Gastrocnemius medialis (tissue), 4 donors: Measurements from ENCODE around the gene ZBTB16. TPM values are rescaled to one million over a fixed set of nuclear protein-coding genes. Genes with fewer than 3 reads are reported as not detected.

Source experiments
- ATAC-seq, 2 donors: fragments of 150-250 bp; one replicate each; pipeline ENCODE4 v1.9.1; 2016
- DNase-seq, 2 donors: peaks; one replicate each; pipeline ENCODE4 v3.0.0-alpha.2; 2019
- H3K27ac ChIP-seq, 4 donors: fragments of 200-600 bp; sonication (generic); 1 replicate in 1 of 4; 2 replicates in 3 of 4; pipeline ENCODE4 v1.5.1; 2016 to 2018; ENCODE audit warnings: mild to moderate bottlenecking in 2 of 4, moderate library complexity in 1 of 4
- H3K27me3 ChIP-seq, 3 donors: fragments of 200-600 bp; sonication (generic) in 2 of 3; 1 replicate in 1 of 3; 2 replicates in 2 of 3; pipeline versions ENCODE4 v1.5.1 to v1.6.0; 2016 to 2019; ENCODE audit warnings: mild to moderate bottlenecking in 1 of 3, moderate library complexity in 1 of 3
- H3K36me3 ChIP-seq, 2 donors: fragments of 200-600 bp; sonication (generic) in 1 of 2; one replicate each; pipeline ENCODE4 v1.5.1; 2017 to 2018
- H3K4me1 ChIP-seq, 2 donors: fragments of 200-600 bp; sonication (generic) in 1 of 2; one replicate each; pipeline ENCODE4 v1.5.1; 2016 to 2017; ENCODE audit warnings: mild to moderate bottlenecking in 2 of 2
- H3K4me3 ChIP-seq, 4 donors: fragments of 200-600 bp; sonication (generic) in 3 of 4; 1 replicate in 1 of 4; 2 replicates in 3 of 4; pipeline ENCODE4 v1.5.1; 2016 to 2019; ENCODE audit warnings: mild to moderate bottlenecking in 2 of 4
- H3K9me3 ChIP-seq, 3 donors: fragments of 200-600 bp; sonication (generic) in 2 of 3; 1 replicate in 1 of 3; 2 replicates in 2 of 3; pipeline ENCODE4 v1.5.1; 2016 to 2019
- POLR2A ChIP-seq, 2 donors: fragments of 450-650 bp; IDR thresholded peaks; one replicate each; pipeline ENCODE4 v1.6.1; 2017; ENCODE audit warnings: antibody characterized with exemption in 2 of 2, mild to moderate bottlenecking in 2 of 2, moderate library complexity in 2 of 2
- in situ Hi-C, 4 donors: fragments of 200-750 bp; cut with MboI; loops; one replicate each; pipeline versions ENCODE4 v1.15.0 to v1.8.0; 2017; ENCODE audit warnings: low sequenced_read_pairs in 4 of 4
- intact Hi-C: fragments of 100-400 bp; cut with DNase I; formaldehyde crosslinking; loops from one replicate; pipeline ENCODE4 v1.15.1; 2023; ENCODE audit warnings: low total_unique reads
- total RNA-seq, 4 donors: library from RNA; depleted of rRNA; stranded (reverse); fragments of >200 nt; gene quantifications; one replicate each; pipeline versions ENCODE4 v1.1.0 to v1.2.3, GENCODE V29; 2016
- TF ChIP-seq, protein P1 (sequence below), 5 experiments: fragments of 450-650 bp in 3 of 5; fragments of 200-600 bp in 2 of 5; sonication (generic) in 2 of 5; IDR thresholded peaks in 4 of 5; conservative IDR thresholded peaks in 1 of 5; 1 replicate in 4 of 5; 2 replicates in 1 of 5; pipeline ENCODE4 v1.5.1; 2016 to 2019; ENCODE audit warnings: antibody characterized with exemption in 5 of 5, mild to moderate bottlenecking in 3 of 5, moderate library complexity in 3 of 5

ZBTB16 gene
- total RNA-seq, 4 donors from 2014 or later, result 156 to 250 (median 196) TPM

DNA sequence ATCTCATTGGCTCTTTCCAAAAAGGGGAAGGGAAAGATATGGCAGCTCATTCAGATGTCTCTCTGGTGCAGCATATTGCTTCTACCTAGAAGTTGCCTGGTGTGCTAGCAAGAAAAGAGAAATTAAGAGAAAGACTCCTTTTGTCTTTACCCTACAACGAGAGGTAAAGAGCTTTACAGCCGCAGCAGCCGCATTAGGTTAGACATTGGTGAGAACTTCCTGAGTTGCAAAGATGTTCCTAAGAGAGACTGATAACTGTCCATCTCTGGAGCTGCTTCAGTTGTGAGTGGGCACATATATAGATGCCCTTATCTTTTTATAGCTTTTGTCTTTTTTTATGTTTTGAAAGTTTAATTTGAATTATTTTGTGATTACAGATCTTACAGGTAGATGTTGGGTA lies 155.9 kb downstream of the ZBTB16 start:
- intact Hi-C loops (no loop called here), in situ Hi-C loops (no loop called here)
- DNase-seq (no peak), ATAC-seq (no peak)
- H3K4me1 ChIP-seq, result peaks cover 98 to 99% of the 10 kb centered on the region in 2 donors
- H3K36me3 ChIP-seq, result peaks cover 0 to 21% of the 10 kb centered on the region in 2 donors
- no peaks in the 10 kb centered on the region for H3K9me3 ChIP-seq
- TF ChIP-seq POLR2A (IDR thresholded peaks at IDR 0.05), result no peak
- TF ChIP-seq, protein P1, sequence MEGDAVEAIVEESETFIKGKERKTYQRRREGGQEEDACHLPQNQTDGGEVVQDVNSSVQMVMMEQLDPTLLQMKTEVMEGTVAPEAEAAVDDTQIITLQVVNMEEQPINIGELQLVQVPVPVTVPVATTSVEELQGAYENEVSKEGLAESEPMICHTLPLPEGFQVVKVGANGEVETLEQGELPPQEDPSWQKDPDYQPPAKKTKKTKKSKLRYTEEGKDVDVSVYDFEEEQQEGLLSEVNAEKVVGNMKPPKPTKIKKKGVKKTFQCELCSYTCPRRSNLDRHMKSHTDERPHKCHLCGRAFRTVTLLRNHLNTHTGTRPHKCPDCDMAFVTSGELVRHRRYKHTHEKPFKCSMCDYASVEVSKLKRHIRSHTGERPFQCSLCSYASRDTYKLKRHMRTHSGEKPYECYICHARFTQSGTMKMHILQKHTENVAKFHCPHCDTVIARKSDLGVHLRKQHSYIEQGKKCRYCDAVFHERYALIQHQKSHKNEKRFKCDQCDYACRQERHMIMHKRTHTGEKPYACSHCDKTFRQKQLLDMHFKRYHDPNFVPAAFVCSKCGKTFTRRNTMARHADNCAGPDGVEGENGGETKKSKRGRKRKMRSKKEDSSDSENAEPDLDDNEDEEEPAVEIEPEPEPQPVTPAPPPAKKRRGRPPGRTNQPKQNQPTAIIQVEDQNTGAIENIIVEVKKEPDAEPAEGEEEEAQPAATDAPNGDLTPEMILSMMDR (IDR thresholded peaks at IDR 0.05 in 4 of 5, conservative IDR thresholded peaks at IDR 0.05 in 1 of 5), result no peak
- peak overlapping the region; percentile 90 to 99 (median 96) for H3K27ac ChIP-seq
- no peaks in the 10 kb centered on the region for H3K27me3 ChIP-seq
- no peak overlapping the region for H3K4me3 ChIP-seq

DNA sequence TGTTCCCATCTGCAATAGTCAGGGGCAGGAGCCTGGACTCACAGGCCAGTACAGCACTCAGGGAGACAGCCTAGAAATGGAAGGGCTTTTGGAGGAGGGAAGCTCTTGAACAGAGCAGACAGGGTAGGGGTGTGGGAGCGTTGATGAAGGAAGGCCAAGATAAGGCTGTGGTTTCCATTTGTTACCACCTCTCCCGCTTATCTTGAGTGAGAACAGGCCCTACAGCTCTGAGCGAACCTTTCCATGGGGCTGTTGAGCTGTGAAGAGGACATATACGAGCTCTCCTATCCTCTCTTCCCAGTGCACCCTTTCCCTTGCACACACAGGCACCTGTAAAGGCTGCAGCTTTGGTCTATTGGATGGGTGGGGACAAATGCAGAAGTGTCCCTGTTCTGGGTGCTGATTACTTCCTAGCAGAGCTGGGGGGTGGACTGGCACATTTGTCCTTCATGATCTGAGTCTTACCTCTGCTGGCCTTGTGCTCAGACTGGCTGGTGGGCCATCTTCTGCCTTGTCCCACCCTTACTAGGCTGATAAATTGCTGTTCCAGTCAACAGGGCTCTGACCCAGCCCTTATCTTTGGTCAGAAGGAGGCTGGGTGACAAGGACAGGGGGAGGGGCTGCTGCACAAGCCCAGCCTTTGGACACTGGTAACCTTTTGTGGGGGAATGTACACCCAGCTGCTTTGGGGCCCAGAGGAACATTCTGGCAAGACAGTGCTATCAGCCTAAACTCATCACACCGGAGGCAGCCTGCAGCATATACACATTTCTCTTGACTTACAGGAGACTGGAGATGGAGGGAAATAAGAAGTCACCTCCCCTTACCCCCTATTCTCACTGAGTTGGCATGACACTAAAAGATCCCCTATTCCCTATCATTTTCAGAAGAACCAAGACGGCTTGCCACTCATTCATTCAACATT lies 156.6 kb downstream of the ZBTB16 start:
- peaks cover 98 to 99% of the 10 kb centered on the region in 2 donors for H3K4me1 ChIP-seq
- ATAC-seq (no peak), DNase-seq (no peak)
- H3K27ac ChIP-seq, result peak overlapping the region; percentile 90 to 99 (median 96)
- H3K27me3 ChIP-seq, result no peaks in the 10 kb centered on the region
- H3K36me3 ChIP-seq, result peaks cover 0 to 26% of the 10 kb centered on the region in 2 donors
- TF ChIP-seq, protein P1 (IDR thresholded peaks at IDR 0.05 in 4 of 5, conservative IDR thresholded peaks at IDR 0.05 in 1 of 5), result no peak
- no peak for TF ChIP-seq POLR2A (IDR thresholded peaks at IDR 0.05)
- intact Hi-C loops (no loop called here), in situ Hi-C loops (no loop called here)
- no peak overlapping the region for H3K4me3 ChIP-seq
- H3K9me3 ChIP-seq, result no peaks in the 10 kb centered on the region

DNA sequence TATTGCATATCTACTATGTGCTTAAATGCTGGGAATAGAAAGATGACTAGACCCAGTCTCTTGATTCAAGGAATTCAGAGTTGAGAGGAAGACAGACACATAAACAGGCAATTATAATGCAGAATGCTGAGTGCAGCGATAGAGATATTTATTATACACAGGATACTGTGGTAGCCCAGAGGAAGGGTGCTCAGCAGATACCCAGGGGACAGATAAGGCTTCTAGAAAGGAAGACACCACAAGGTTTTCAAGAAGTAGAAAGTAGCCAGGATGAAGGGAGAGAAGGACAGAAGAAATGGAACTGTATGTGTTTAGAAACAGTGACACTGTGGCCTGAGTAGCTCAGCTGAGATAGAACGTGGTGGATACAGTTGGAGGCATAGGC lies 157.3 kb downstream of the ZBTB16 start:
- DNase-seq (no peak), ATAC-seq (no peak)
- Histone ChIP-seq H3K4me1 (peaks cover 98 to 99% of the 10 kb centered on the region in 2 donors), H3K4me3 (no peak overlapping the region), H3K9me3 (no peaks in the 10 kb centered on the region), H3K27ac (peak overlapping the region; percentile 90 to 99 (median 96)), H3K27me3 (no peaks in the 10 kb centered on the region), H3K36me3 (peaks cover 0 to 32% of the 10 kb centered on the region in 2 donors)
- in situ Hi-C loops (no loop called here), intact Hi-C loops (no loop called here)
- TF ChIP-seq, protein P1 (IDR thresholded peaks at IDR 0.05 in 4 of 5, conservative IDR thresholded peaks at IDR 0.05 in 1 of 5), result no peak
- no peak for TF ChIP-seq POLR2A (IDR thresholded peaks at IDR 0.05)

DNA sequence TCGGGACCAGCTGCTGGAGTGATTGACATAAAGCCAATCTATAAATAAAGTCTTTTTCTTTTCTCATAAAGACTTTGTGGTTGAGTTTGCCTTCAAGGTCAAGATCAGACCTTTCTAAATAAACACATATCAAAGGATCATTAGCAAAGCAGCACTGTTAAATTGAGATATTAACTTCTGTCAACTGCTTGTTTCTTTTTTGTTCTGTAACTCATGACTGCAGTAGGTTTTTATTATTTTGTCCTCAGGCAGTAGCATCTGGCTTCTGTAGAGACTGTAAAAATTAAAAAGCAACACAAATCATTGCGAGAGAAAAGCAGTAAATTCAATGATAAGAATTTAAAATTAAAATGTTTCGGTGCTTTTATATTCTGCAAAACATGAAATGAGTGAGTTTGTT lies 159.0 kb downstream of the ZBTB16 start:
- in situ Hi-C loops (no loop called here), intact Hi-C loops (no loop called here)
- TF ChIP-seq, protein P1 (IDR thresholded peaks at IDR 0.05 in 4 of 5, conservative IDR thresholded peaks at IDR 0.05 in 1 of 5), result no peak
- TF ChIP-seq POLR2A (IDR thresholded peaks at IDR 0.05), result no peak
- peak overlapping the region; percentile 90 to 99 (median 96) for H3K27ac ChIP-seq
- no peaks in the 10 kb centered on the region for H3K9me3 ChIP-seq
- peaks cover 97% of the 10 kb centered on the region in 2 donors for H3K4me1 ChIP-seq
- H3K4me3 ChIP-seq, result no peak overlapping the region
- DNase-seq, result no peak
- peaks cover 0 to 46% of the 10 kb centered on the region in 2 donors for H3K36me3 ChIP-seq
- no peaks in the 10 kb centered on the region for H3K27me3 ChIP-seq
- no peak for ATAC-seq
